GM18517 (cell line): ENCODE measurements around the gene IGFBP3.

ENCODE experiments used
- ATAC-seq: cut with Tn5 transposase; IDR thresholded peaks from one replicate; pipeline ENCODE4 v1.9.1; 2021; ENCODE audit warnings: mild to moderate bottlenecking, moderate library complexity; ENCODE audit not compliant: unreplicated experiment

IGFBP3 gene

GRCh38 chr7:45893374-45893995, 27.6 kb downstream of the IGFBP3 start:
- ATAC-seq: no peak

- ATAC-seq: no peak
These were observed 28.6 kb downstream of the IGFBP3 start for GRCh38 chr7:45892407-45893035.

DNA sequence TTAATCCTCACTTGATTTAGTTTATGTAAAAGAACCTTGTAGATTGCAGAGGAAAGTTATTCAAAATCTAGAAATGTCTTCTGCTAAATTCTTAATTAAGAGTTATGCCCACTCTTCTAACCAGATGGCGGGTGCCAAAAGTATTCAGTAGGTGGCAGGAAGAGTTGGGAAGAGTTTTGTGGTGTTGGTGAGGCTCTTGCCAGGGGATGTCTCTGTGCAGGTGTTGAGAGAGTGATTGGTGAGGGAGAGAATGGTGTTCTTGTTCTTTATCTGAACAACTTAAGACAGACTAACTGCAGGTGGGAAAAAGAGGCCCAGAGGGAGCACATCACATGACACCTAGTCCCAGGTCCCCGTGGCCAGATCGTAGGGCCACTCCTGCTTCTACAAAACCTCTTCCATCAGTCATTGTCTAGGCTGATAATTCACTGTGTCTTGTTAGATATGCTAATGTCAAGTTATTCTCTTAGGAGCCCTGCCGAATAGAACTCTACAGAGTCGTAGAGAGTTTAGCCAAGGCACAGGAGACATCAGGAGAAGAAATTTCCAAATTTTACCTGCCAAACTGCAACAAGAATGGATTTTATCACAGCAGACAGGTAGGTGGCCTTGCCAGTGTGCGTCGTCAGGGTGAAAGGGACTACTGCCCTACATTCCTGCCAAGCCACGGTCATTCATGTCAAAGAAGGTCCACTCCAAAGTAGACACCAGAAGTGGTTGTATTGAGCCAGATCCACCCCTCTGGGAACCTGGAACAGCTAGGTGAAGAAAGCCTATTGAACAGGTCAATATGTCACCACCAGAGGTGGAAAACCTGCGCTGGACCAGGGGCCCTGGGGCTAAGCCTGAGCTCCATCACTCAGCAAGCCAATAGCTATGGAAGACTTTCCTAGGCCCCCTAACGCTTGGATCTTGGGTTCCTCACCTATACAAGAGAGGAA, 29.3 kb downstream of the IGFBP3 start:
- ATAC-seq: no peak

GRCh38 chr7:45890902-45891461, 30.1 kb downstream of the IGFBP3 start:
- no peak for ATAC-seq

DNA sequence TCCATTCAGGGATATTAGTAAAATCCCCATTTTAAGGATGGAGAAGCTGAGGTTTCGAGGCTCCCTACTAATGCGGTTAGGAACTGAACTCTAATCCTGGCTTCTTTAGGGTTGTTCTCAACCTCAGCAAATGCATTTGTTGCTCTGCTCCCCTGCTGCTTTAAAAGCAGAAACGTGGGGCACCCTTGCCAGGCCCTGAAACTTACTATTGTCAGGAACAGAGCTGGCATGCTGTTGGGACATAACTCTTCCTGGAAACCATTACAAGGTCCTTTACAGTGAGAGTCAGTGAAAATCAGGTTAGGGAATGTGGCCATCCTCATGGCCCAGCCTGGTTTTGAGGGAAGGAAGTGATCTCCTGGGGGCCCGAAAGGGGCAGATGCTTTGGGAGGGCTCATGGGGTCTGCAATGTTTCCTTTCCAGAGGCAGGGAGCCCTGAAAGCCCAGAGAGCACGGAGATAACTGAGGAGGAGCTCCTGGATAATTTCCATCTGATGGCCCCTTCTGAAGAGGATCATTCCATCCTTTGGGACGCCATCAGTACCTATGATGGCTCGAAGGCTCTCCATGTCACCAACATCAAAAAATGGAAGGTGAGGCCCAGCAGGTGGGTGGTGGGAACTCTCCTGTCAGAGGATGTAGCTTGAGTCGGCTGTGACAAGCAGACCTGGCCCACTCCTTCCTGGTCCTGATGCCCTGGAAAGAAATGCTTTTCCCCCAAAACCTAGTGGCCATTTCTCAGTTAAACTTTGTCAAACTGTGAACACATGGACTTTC, 30.8 kb downstream of the IGFBP3 start:
- no peak for ATAC-seq

DNA sequence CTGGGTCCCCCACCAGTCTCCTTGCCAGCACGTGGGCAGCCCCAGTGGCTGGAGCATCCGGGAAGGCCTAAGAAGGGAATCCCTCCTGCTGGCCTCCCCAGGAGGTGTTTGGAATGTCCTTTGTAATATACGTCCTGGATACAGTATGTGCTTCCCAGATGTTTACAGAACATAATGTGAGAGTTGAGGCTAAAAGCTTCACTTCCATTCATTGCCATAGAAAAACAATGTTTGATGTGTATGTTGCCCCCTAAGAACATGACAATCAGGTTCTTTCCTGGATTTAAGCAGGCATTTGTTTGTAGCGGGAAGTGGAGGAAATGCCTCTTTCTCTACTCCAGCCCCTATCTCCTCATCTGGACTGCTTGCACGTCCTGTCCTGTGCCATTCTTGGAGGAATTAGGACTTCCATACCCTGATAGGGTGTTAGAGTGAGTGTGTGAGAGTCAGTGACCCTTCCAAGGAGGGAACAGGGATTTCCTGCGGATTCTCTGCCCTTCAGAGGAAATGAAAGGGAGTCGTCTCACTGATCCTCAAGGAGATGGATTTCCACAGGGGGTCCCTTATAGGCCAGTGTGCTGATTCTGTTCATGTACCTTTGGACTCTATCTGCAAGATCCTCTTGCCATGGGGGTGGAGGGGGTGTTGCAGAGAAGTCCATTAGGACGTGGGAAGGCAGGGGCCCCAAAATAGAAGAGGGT, 31.6 kb downstream of the IGFBP3 start:
- ATAC-seq: no peak

DNA sequence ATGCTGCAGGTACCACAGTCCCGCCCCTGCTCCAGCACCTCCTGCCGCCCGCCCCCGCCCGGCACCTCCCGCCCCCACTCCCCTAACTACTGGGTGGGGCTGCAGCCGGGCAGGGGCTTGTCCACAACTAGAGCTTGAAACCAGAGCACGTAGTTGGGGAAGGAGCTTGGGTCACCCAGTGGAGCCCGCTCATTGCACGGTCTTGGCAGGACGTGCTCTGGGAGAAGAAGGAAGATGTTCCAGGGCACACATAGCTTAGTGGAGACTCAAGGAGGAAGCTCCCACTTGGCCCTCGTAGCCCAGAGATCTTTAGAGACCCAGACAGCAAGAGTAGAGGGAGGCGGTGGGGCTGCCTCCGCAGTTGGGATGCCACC, 32.1 kb downstream of the IGFBP3 start:
- no peak for ATAC-seq

DNA sequence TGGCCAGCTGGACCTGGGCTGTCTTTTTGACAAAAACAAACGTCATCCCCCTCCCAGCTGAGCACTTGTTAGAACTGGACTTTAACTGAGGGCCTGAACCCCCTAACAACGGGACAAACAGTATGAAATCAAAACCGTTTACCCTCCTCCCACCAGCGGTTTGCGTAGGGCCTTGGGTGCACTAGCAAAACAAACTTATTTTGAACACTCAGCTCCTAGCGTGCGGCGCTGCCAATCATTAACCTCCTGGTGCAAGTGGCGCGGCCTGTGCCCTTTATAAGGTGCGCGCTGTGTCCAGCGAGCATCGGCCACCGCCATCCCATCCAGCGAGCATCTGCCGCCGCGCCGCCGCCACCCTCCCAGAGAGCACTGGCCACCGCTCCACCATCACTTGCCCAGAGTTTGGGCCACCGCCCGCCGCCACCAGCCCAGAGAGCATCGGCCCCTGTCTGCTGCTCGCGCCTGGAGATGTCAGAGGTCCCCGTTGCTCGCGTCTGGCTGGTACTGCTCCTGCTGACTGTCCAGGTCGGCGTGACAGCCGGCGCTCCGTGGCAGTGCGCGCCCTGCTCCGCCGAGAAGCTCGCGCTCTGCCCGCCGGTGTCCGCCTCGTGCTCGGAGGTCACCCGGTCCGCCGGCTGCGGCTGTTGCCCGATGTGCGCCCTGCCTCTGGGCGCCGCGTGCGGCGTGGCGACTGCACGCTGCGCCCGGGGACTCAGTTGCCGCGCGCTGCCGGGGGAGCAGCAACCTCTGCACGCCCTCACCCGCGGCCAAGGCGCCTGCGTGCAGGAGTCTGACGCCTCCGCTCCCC, 32.7 kb downstream of the IGFBP3 start, which contains the start of gene IGFBP1:
Gene IGFBP1, plus strand, starts transcription at position 304 of the 808 bp plus-strand sequence. Its CDS starts 165 bp downstream, at position 469.
- ATAC-seq: no peak

DNA sequence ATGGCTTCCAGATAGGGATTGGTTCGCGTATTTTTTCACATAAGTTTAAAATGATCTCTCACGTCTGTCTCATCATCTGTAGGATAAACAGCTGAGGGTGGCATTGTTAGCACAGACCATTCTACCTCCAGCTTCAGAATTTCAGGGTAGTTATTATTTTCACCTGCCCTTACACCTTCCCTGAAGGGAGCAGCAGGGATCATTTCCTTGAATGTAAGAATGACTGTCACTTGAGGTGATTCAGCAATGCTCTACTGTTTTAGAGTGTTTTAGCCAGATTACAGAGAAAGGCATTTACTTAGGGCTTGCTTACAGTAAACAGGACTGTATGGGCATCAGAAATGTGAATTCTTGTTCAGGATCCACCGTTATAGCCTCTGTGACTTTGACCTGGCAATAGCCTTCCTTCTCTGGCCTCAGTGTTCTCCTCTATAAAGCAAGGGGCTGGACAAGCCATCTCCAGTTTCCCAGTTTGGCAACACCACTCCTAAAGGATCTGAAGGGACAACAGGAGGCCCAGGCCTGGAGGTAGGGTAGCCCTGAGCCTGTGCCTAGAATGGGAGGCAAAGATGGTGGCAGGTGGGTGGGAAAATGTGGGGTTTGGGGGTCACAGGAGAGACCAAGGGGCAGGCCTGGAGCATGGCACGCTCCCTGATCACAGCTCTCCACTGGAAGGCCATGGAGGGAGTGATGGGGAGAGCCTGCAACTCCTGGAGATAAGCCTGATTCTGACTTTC, 34.0 kb downstream of the IGFBP3 start:
- ATAC-seq: no peak

DNA sequence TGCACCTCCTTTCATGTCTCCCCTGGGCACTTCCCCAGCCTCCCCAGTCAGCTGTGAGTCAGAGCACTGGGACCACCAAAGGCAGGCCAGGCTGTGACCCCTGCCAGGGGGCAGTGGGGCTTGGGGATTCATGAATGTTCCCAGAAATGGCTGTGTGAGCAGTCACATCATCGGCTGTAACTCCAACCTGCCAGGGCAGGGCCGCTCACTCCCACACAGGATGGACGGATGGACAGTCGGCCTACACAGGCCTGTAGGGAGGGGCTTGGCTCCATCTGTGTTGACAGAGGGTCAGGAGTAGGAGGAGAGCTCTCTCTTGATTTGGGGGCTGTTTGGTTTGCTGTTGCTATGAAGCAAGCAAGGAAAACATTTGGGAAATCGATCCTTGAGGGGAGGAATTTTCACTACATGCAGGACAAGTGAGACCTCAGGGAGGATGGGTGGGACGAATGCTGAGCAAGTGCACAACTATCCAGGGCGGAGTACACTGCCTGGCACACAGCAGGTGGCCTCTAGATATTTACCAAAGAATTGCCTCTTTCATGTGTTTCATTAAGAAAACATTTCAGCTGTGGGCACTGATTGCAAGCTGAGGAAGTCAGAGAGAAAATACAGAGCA, 35.7 kb downstream of the IGFBP3 start:
- ATAC-seq: no peak

DNA sequence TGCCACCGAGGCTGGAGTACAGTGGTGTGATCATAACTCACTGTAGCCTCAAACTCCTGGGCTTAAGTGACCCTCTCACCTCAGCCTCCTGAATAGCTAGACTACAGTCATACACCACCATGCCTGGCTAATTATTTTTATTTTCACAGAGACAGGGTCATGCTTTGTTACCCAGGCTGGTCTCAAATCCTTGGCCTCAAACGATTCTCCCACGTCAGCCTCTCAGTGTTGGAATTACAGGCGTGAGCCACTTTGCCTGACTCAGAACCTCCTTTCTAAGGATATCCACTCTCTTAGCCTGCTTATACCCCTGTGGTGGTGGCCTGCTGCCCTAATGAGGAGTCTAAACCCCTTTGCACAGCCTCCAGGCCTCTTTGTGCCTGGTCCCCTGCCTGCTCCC, 36.9 kb downstream of the IGFBP3 start:
- ATAC-seq: no peak

DNA sequence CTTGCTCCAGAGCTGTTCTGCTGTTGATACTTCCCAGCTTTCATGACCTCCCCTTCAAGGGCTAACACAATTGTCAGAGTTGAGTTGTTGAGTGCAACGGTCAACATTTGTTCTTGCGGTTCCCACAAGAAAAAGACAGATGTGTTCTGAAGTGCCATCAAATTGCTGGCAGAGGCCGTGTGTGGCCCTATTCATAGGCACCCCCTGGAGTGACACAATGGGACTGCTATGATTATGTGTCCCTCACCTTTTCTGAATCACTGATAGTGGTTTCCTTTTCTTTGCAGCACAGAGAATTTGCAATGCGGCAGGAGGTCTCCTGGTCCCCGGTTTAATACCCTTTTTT, 38.6 kb downstream of the IGFBP3 start:
- ATAC-seq: no peak

GRCh38 chr7:45881759-45882464, 39.2 kb downstream of the IGFBP3 start:
- ATAC-seq: no peak

DNA sequence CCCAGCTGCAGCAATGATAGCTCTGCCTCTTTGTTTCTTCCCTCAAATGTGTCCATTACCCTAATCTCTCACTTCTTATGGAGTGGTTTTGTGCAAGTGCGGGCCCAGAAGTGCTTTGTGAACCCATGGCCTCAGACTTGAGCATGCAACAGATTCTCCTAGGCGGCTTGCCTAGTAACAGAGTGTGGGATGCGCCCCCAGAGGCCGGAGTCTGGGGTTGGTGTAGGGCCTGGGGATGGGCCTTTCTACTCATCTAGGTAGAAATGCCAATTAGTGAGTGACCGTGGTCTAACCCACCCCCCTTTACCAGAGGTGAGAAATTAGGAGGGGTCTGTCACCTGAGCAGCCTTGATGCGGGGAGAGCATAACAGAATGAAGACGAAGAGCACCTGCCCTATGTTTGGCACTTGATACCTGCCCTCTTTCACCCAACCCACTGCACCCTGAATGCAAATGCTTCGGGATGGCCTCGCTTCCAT, 39.8 kb downstream of the IGFBP3 start:
- no peak for ATAC-seq

DNA sequence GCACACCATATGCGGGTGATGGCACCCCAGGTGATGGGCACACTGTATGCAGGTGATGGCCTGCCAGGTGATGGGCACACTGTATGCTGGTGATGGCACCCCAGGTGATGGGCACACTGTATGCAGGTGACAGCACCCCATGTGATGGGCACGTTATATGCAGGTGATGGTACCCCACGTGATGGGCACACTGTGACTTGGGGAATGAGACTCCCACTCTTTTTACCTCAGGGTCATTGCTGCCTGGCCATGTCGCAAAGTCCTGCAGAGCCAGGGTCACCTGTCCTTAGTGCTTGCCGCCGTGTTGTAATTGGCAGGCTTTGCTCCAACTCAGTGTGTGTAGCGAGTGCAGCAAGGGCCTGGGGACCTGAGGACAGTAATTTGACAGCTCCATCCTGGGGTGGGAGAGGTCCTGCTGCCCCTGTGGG, 40.6 kb downstream of the IGFBP3 start:
- no peak for ATAC-seq

DNA sequence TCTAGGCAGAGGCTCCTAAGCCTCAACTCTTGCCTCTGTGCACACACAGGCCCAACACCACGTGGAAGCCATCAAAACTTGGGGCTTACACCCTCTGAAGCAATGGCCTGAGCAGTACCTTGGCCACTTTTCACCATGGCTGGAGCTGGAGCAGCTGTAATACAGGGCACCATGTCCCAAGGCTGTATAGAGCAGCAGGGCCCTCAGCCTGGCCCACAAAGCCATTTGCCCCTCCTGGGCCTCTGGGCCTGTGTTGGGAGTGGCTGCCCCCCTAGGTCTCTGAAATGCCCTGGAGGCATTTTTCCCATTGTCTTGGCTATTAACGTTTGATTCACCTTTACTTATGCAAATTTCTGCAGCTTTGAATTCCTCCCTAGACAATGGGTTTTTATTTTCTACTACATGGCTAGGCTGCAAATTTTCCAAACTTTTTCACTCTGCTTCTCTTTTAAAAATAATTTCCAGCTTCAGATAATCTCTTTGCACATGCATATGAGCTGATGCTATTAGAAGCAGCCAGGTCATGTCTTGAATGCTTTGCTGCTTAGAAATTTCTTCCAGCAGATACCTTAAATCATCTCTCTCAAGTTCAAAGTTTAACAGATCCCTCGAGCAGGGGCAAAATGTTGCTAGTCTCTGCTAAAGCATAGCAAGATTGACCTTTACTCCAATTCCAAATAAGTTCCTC, 42.5 kb downstream of the IGFBP3 start:
- no peak for ATAC-seq

GRCh38 chr7:45876519-45876918, 44.6 kb downstream of the IGFBP3 start:
- ATAC-seq: no peak
